ENCODE data around the gene PPP1R12B.

Gene PPP1R12B

GRCh38 chr1:202316186-202316585, 32.3 kb upstream of the PPP1R12B start:
- Histone ChIP-seq H3K4me3 (ENCODE audit: low read depth in 1 of 2, low read length in 2 of 2) (no peak overlapping the region), H3K27me3 (ENCODE audit: control insufficient read depth in 1 of 2, insufficient read depth in 2 of 2, low read length in 2 of 2) (peaks cover 0 to 7% of the 10 kb centered on the region in 2 donors), H3K27ac (ENCODE audit: low read depth, low read length) (no peak overlapping the region), H3K9me3 (ENCODE audit: low read length) (no peaks in the 10 kb centered on the region), H3K4me1 (ENCODE audit: insufficient read depth, low read length) (no peaks in the 10 kb centered on the region), H3K36me3 (ENCODE audit: insufficient read depth, low read length) (no peaks in the 10 kb centered on the region), H3K9ac (ENCODE audit: low read length) (no peak overlapping the region)

GRCh38 chr1:202317941-202318925, 30.3 kb upstream of the PPP1R12B start:
- Histone ChIP-seq H3K4me1 (ENCODE audit: insufficient read depth, low read length) (no peaks in the 10 kb centered on the region), H3K9ac (ENCODE audit: low read length) (no peak overlapping the region), H3K36me3 (ENCODE audit: insufficient read depth, low read length) (no peaks in the 10 kb centered on the region), H3K27me3 (ENCODE audit: control insufficient read depth in 1 of 2, insufficient read depth in 2 of 2, low read length in 2 of 2) (peaks cover 0 to 7% of the 10 kb centered on the region in 2 donors), H3K4me3 (ENCODE audit: low read depth in 1 of 2, low read length in 2 of 2) (no peak overlapping the region), H3K9me3 (ENCODE audit: low read length) (no peaks in the 10 kb centered on the region), H3K27ac (ENCODE audit: low read depth, low read length) (no peak overlapping the region)

- Histone ChIP-seq H3K4me3 (ENCODE audit: low read depth in 1 of 2, low read length in 2 of 2) (no peak overlapping the region), H3K9me3 (ENCODE audit: low read length) (no peaks in the 10 kb centered on the region), H3K9ac (ENCODE audit: low read length) (no peak overlapping the region), H3K27ac (ENCODE audit: low read depth, low read length) (no peak overlapping the region), H3K36me3 (ENCODE audit: insufficient read depth, low read length) (no peaks in the 10 kb centered on the region), H3K27me3 (ENCODE audit: control insufficient read depth in 1 of 2, insufficient read depth in 2 of 2, low read length in 2 of 2) (peaks cover 0 to 6% of the 10 kb centered on the region in 2 donors), H3K4me1 (ENCODE audit: insufficient read depth, low read length) (no peaks in the 10 kb centered on the region)
Observed at GRCh38 chr1:202319381-202320080, 29.0 kb upstream of the PPP1R12B start.

- no peak overlapping the region for H3K27ac ChIP-seq (ENCODE audit: low read depth, low read length)
Observed at GRCh38 chr1:202320081-202320405, 28.5 kb upstream of the PPP1R12B start.

GRCh38 chr1:202323731-202324130, 24.8 kb upstream of the PPP1R12B start:
- Histone ChIP-seq H3K9ac (ENCODE audit: low read length) (no peak overlapping the region), H3K9me3 (ENCODE audit: low read length) (no peaks in the 10 kb centered on the region), H3K4me1 (ENCODE audit: insufficient read depth, low read length) (no peaks in the 10 kb centered on the region), H3K4me3 (ENCODE audit: low read depth in 1 of 2, low read length in 2 of 2) (no peak overlapping the region), H3K27ac (ENCODE audit: low read depth, low read length) (no peak overlapping the region), H3K36me3 (ENCODE audit: insufficient read depth, low read length) (no peaks in the 10 kb centered on the region), H3K27me3 (ENCODE audit: control insufficient read depth in 1 of 2, insufficient read depth in 2 of 2, low read length in 2 of 2) (no peaks in the 10 kb centered on the region)

More at GRCh38 chr1:202320081-202320405, 28.5 kb upstream of the PPP1R12B start:
- no peak overlapping the region for H3K9ac ChIP-seq (ENCODE audit: low read length)
- H3K36me3 ChIP-seq (ENCODE audit: insufficient read depth, low read length): no peaks in the 10 kb centered on the region
- H3K27me3 ChIP-seq (ENCODE audit: control insufficient read depth in 1 of 2, insufficient read depth in 2 of 2, low read length in 2 of 2): peaks cover 0 to under 1% of the 10 kb centered on the region in 2 donors
- H3K4me3 ChIP-seq (ENCODE audit: low read depth in 1 of 2, low read length in 2 of 2): no peak overlapping the region
- no peaks in the 10 kb centered on the region for H3K9me3 ChIP-seq (ENCODE audit: low read length)
- no peaks in the 10 kb centered on the region for H3K4me1 ChIP-seq (ENCODE audit: insufficient read depth, low read length)

- no peak overlapping the region for H3K27ac ChIP-seq (ENCODE audit: low read depth, low read length)
- no peak overlapping the region for H3K9ac ChIP-seq (ENCODE audit: low read length)
- H3K4me1 ChIP-seq (ENCODE audit: insufficient read depth, low read length): no peaks in the 10 kb centered on the region
- no peaks in the 10 kb centered on the region for H3K27me3 ChIP-seq (ENCODE audit: control insufficient read depth in 1 of 2, insufficient read depth in 2 of 2, low read length in 2 of 2)
- no peaks in the 10 kb centered on the region for H3K36me3 ChIP-seq (ENCODE audit: insufficient read depth, low read length)
- H3K4me3 ChIP-seq (ENCODE audit: low read depth in 1 of 2, low read length in 2 of 2): no peak overlapping the region
- H3K9me3 ChIP-seq (ENCODE audit: low read length): no peaks in the 10 kb centered on the region
Observed at GRCh38 chr1:202324646-202325045, 23.9 kb upstream of the PPP1R12B start.

- Histone ChIP-seq H3K9me3 (ENCODE audit: low read length) (no peaks in the 10 kb centered on the region), H3K4me1 (ENCODE audit: insufficient read depth, low read length) (no peaks in the 10 kb centered on the region), H3K27ac (ENCODE audit: low read depth, low read length) (no peak overlapping the region), H3K27me3 (ENCODE audit: control insufficient read depth in 1 of 2, insufficient read depth in 2 of 2, low read length in 2 of 2) (no peaks in the 10 kb centered on the region), H3K36me3 (ENCODE audit: insufficient read depth, low read length) (no peaks in the 10 kb centered on the region), H3K9ac (ENCODE audit: low read length) (no peak overlapping the region), H3K4me3 (ENCODE audit: low read depth in 1 of 2, low read length in 2 of 2) (no peak overlapping the region)
Observed at GRCh38 chr1:202329891-202330290, 18.6 kb upstream of the PPP1R12B start.

GRCh38 chr1:202333861-202334260, 14.6 kb upstream of the PPP1R12B start:
- H3K27me3 ChIP-seq (ENCODE audit: control insufficient read depth in 1 of 2, insufficient read depth in 2 of 2, low read length in 2 of 2): no peaks in the 10 kb centered on the region
- no peaks in the 10 kb centered on the region for H3K9me3 ChIP-seq (ENCODE audit: low read length)
- no peak overlapping the region for H3K4me3 ChIP-seq (ENCODE audit: low read depth in 1 of 2, low read length in 2 of 2)
- H3K4me1 ChIP-seq (ENCODE audit: insufficient read depth, low read length): no peaks in the 10 kb centered on the region
- H3K27ac ChIP-seq (ENCODE audit: low read depth, low read length): no peak overlapping the region
- H3K9ac ChIP-seq (ENCODE audit: low read length): no peak overlapping the region
- H3K36me3 ChIP-seq (ENCODE audit: insufficient read depth, low read length): no peaks in the 10 kb centered on the region

GRCh38 chr1:202343652-202344349, 4.7 kb upstream of the PPP1R12B start:
- Histone ChIP-seq H3K9me3 (ENCODE audit: low read length) (no peaks in the 10 kb centered on the region), H3K9ac (ENCODE audit: low read length) (no peak overlapping the region), H3K4me3 (ENCODE audit: low read depth in 1 of 2, low read length in 2 of 2) (no peak overlapping the region), H3K4me1 (ENCODE audit: insufficient read depth, low read length) (peaks cover 4% of the 10 kb centered on the region), H3K27ac (ENCODE audit: low read depth, low read length) (no peak overlapping the region), H3K27me3 (ENCODE audit: control insufficient read depth in 1 of 2, insufficient read depth in 2 of 2, low read length in 2 of 2) (no peaks in the 10 kb centered on the region), H3K36me3 (ENCODE audit: insufficient read depth, low read length) (no peaks in the 10 kb centered on the region)

- no peak overlapping the region for H3K9ac ChIP-seq (ENCODE audit: low read length)
- H3K27ac ChIP-seq (ENCODE audit: low read depth, low read length): no peak overlapping the region
- no peak overlapping the region for H3K4me3 ChIP-seq (ENCODE audit: low read depth in 1 of 2, low read length in 2 of 2)
Observed at GRCh38 chr1:202348005-202348508, 442 bp upstream of the PPP1R12B start.

More at GRCh38 chr1:202348005-202348508, 442 bp upstream of the PPP1R12B start:
- Histone ChIP-seq H3K4me1 (ENCODE audit: insufficient read depth, low read length) (peaks cover 11% of the 10 kb centered on the region), H3K36me3 (ENCODE audit: insufficient read depth, low read length) (no peaks in the 10 kb centered on the region), H3K27me3 (ENCODE audit: control insufficient read depth in 1 of 2, insufficient read depth in 2 of 2, low read length in 2 of 2) (no peaks in the 10 kb centered on the region), H3K9me3 (ENCODE audit: low read length) (no peaks in the 10 kb centered on the region)

Data from muscle layer of colon (tissue), 2 donors.